ENCODE data around the gene PAFAH2.

DNA sequence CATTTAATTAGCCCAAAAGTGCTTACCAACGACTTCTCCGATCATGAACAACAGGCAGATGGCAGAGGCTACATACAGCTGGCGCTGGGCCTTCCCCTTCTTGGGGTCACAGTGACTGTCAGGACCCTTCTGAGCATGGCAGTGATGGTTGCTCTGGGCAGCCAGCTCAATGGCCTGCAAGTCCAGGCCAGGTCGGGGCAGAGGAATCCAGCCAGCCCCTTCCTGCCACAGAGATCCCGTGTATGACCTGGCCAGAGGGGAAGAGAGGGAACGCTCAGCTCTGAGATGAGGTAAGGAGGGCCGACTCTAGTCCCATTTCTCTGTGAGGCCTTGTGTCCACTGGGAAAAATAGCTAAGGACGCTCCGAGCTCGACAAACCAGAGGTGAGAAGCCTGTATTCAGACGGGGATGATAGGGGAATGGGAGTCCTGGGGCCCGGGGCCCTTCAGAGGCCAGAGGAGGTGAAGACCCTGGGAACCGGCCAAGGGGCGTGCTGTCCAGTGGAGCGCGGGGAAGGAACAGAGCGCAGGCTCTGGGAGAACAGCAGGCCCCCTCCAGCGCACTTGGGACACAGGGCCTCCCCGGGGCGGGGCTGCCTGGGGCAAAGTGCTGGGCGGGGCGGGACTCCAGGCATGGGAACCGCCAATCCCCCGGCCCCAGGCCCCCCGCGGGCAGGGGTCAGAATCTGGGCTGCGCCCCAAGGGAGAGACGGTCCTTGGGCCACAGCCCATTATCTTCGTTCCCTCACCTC is 47.3 kb upstream of the PAFAH2 start:
- TF ChIP-seq POLR2AphosphoS5 (IDR thresholded peaks at IDR 0.05; ENCODE audit: low read depth, low read length), result no peak
- no peak for TF ChIP-seq CEBPB (IDR thresholded peaks at IDR 0.05; ENCODE audit: low read depth)
- no peak for TF ChIP-seq RAD21 (IDR thresholded peaks at IDR 0.05; ENCODE audit: low read depth)
